ENCODE measurements around the gene A4GALT.
A peak's percentile ranks its signal among the peaks of the same experiment; 100 is the strongest.
"Not testable (repeated sequence)": the region's sequence is repeated elsewhere in the genome, so short reads cannot be mapped to it uniquely, and the experiment has no call there.

A4GALT gene

GRCh38 chr22:42682113-42682851 lies 38.4 kb downstream of the A4GALT start:
- DNase-seq (ENCODE audit: low spot score), result no peak

GRCh38 chr22:42680648-42681047 lies 40.0 kb downstream of the A4GALT start:
- no peak for DNase-seq (ENCODE audit: low spot score)

GRCh38 chr22:42679691-42680090 lies 41.0 kb downstream of the A4GALT start:
- DNase-seq (ENCODE audit: low spot score), result no peak

GRCh38 chr22:42678894-42679293 lies 41.8 kb downstream of the A4GALT start:
- no peak for DNase-seq (ENCODE audit: low spot score)

GRCh38 chr22:42677936-42678335 lies 42.7 kb downstream of the A4GALT start:
- not testable (repeated sequence) for DNase-seq (ENCODE audit: low spot score)

- DNase-seq (ENCODE audit: low spot score), result no peak
Measured at GRCh38 chr22:42676059-42676607, 44.5 kb downstream of the A4GALT start.

- DNase-seq (ENCODE audit: low spot score), result no peak
Measured at GRCh38 chr22:42673898-42674401, 46.7 kb downstream of the A4GALT start.

- not testable (repeated sequence) for DNase-seq (ENCODE audit: low spot score)
Measured at GRCh38 chr22:42673071-42673470, 47.6 kb downstream of the A4GALT start.

- no peak for DNase-seq (ENCODE audit: low spot score)
Measured at GRCh38 chr22:42670921-42671709, 49.6 kb downstream of the A4GALT start.

GRCh38 chr22:42670046-42670445 lies 50.6 kb downstream of the A4GALT start:
- no peak for DNase-seq (ENCODE audit: low spot score)

- DNase-seq (ENCODE audit: low spot score), result not testable (repeated sequence)
Measured at GRCh38 chr22:42666393-42666792, 54.3 kb downstream of the A4GALT start.

GRCh38 chr22:42664976-42665831 lies 55.5 kb downstream of the A4GALT start:
- DNase-seq (ENCODE audit: low spot score), result peak; percentile 21

- peak; percentile 82 for DNase-seq (ENCODE audit: low spot score)
Measured at GRCh38 chr22:42661985-42662831, 58.5 kb downstream of the A4GALT start.

GRCh38 chr22:42656578-42656977 lies 64.1 kb downstream of the A4GALT start:
- no peak for DNase-seq (ENCODE audit: low spot score)

GRCh38 chr22:42655693-42656092 lies 65.0 kb downstream of the A4GALT start:
- DNase-seq (ENCODE audit: low spot score), result peak; percentile 89

- no peak for DNase-seq (ENCODE audit: low spot score)
Measured at GRCh38 chr22:42654436-42655073, 66.1 kb downstream of the A4GALT start.

GRCh38 chr22:42653999-42654398 lies 66.7 kb downstream of the A4GALT start:
- no peak for DNase-seq (ENCODE audit: low spot score)

GRCh38 chr22:42651134-42651533 lies 69.5 kb downstream of the A4GALT start:
- no peak for DNase-seq (ENCODE audit: low spot score)

- DNase-seq (ENCODE audit: low spot score), result peak; percentile 65
Measured at GRCh38 chr22:42649246-42650099, 71.2 kb downstream of the A4GALT start, which contains the start of gene CYB5R3. TSS of gene CYB5R3 (minus strand) at chr22:42649392. CDS start at chr22:42649315, 77 bp downstream.

Measured in NAMALWA (cell line).